Measurements from ENCODE around the gene TBCD. TPM values are rescaled to one million over a fixed set of nuclear protein-coding genes. Genes with fewer than 3 reads are reported as not detected.
"Not testable (repeated sequence)": the region's sequence is repeated elsewhere in the genome, so short reads cannot be mapped to it uniquely, and the experiment has no call there.

TBCD gene
- total RNA-seq, 5 donors from 2014 or later (not counting 1 experiment from before 2014, with no cell fraction given): 94.4 to 262 (median 223) TPM

DNA sequence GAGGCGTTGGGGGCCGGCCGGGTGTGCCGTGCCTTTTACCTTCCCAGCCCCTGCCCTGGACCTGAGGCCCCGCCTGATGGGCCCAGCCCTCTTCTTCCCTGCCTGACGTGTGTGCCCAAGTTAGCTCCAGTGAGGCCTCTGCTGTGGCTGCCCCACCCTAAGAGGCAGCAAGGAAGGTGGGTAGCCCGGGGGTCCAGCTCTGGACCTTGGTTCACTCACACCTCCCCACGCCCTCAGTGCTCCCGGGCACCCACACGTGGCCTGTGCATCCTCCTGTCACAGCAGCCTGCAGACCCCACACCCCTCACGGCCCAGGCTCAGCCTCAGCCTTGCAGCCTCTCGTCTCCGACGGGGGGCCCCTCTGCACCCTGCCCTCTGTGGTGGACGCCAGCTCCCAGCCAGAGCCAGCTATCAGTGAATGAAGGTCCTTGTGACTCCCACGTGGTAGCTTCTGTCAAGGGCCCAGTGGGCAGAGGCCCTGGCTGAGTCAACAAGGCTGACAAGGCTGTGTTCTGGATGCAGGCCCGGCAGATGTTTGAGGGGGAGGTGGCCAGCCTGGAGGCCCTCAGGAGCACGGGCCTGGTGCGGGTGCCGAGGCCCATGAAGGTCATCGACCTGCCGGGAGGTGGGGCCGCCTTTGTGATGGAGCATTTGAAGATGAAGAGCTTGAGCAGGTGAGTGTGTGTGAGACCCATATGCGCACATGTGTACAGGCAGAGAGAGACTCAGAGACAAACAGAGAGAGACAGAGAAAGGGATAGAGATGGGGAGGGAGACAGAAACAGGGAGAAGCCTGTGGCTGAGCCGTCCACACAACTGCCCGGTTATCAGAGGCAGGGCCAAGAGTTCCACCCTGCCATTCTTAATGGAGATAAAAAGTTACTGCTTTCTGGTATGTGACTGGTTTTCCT is 13.6 kb upstream of the TBCD start:
- no peak overlapping the region for H3K4me3 ChIP-seq (ENCODE audit: control insufficient read depth in 1 of 2, extremely low read depth in 1 of 2, low read length in 1 of 2)
- H3K4me1 ChIP-seq (ENCODE audit: control insufficient read depth in 1 of 2, extremely low read depth in 1 of 2, insufficient read depth in 2 of 2, low read length in 2 of 2): peaks cover 0 to 10% of the 10 kb centered on the region in 2 experiments
- H3K27me3 ChIP-seq (replicated peaks in 1 of 2; ENCODE audit: control insufficient read depth in 2 of 2, extremely low read depth in 1 of 2, insufficient read depth in 2 of 2, low read length in 1 of 2): peaks cover 0 to 25% of the 10 kb centered on the region in 2 experiments
- ATAC-seq (replicated peaks in 1 of 4): no peak
- Mint-ChIP-seq H3K9me3 (peaks cover 3 to 12% (median 8%) of the 10 kb centered on the region in 3 donors), H3K27ac (no peak overlapping the region), H3K4me3 (no peak overlapping the region), H3K27me3 (no peaks in the 10 kb centered on the region), H3K4me1 (peaks cover 5% of the 10 kb centered on the region in 3 donors), H3K36me3 (peaks cover 30% of the 10 kb centered on the region)
- no peaks in the 10 kb centered on the region for H3K36me3 ChIP-seq (ENCODE audit: control insufficient read depth in 2 of 2, extremely low read depth in 1 of 2, insufficient read depth in 1 of 2, low read length in 1 of 2)
- CTCF ChIA-PET: no interaction called here
- no peak for DNase-seq
- WGBS (ENCODE audit: insufficient coverage): 87% methylated on average over 24 of the region's 26 CpGs
- POLR2A ChIA-PET: no interaction called here
- no peak overlapping the region for H3K27ac ChIP-seq (ENCODE audit: low read length)
- H3K9me3 ChIP-seq: no peaks in the 10 kb centered on the region

DNA sequence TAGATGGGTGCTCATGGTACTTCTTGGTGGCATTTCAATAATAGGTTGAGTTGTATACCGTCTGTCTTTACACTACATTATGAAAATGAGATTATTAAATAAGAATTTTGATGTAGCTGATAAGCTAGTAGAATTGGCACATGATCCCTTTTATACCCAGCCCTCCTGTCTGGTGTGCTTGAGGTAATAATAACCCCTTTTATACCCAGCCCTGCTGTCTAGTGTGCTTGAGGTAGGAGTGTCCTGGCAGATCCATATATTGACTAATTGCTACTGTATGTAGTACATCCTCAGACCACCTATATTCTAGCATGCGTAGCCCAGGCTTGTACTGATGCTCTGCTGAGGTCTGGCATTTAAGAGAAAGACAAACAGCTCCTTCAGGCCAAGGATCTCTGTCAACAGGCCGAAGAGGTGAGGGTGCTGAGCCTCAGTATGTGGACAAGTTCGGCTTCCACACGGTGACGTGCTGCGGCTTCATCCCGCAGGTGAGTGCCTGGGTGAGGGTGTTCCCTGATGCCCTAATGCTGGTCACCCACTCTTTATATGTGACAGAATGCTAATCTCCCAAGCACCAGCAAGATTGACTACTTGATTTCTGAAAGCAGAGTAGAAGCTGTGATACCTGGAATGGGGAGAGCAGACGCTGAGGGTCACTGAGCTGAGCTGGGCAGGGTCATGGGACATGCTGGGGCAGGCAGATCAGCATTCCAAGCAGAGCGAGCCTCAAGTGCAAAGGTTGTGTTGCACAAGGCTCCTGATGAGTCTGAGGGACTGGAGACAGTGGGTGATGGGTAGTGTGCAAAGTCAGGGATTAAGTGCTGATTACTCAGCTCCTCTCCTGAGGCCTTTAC is 10.7 kb upstream of the TBCD start:
- peaks cover 27% of the 10 kb centered on the region for H3K36me3 Mint-ChIP-seq
- peaks cover 0 to 9% of the 10 kb centered on the region in 2 experiments for H3K27me3 ChIP-seq (replicated peaks in 1 of 2; ENCODE audit: control insufficient read depth in 2 of 2, extremely low read depth in 1 of 2, insufficient read depth in 2 of 2, low read length in 1 of 2)
- no peak overlapping the region for H3K4me3 Mint-ChIP-seq
- peaks cover under 1 to 3% (median 2%) of the 10 kb centered on the region in 3 donors for H3K4me1 Mint-ChIP-seq
- H3K27me3 Mint-ChIP-seq: no peaks in the 10 kb centered on the region
- H3K9me3 ChIP-seq: no peaks in the 10 kb centered on the region
- peaks cover 0 to under 1% of the 10 kb centered on the region in 2 experiments for H3K4me1 ChIP-seq (ENCODE audit: control insufficient read depth in 1 of 2, extremely low read depth in 1 of 2, insufficient read depth in 2 of 2, low read length in 2 of 2)
- H3K27ac Mint-ChIP-seq: no peak overlapping the region
- H3K36me3 ChIP-seq (ENCODE audit: control insufficient read depth in 2 of 2, extremely low read depth in 1 of 2, insufficient read depth in 1 of 2, low read length in 1 of 2): no peaks in the 10 kb centered on the region
- 100% methylated on average over 2 of the region's 10 CpGs for whole genome bisulfite sequencing (ENCODE audit: insufficient coverage)
- DNase-seq (no peak), ATAC-seq (replicated peaks in 1 of 4) (no peak)
- peaks cover 0 to 10% (median 8%) of the 10 kb centered on the region in 3 donors for H3K9me3 Mint-ChIP-seq
- POLR2A ChIA-PET: no interaction called here
- CTCF ChIA-PET: no interaction called here
- no peak overlapping the region for H3K27ac ChIP-seq (ENCODE audit: low read length)
- H3K4me3 ChIP-seq (ENCODE audit: control insufficient read depth in 1 of 2, extremely low read depth in 1 of 2, low read length in 1 of 2): no peak overlapping the region

DNA sequence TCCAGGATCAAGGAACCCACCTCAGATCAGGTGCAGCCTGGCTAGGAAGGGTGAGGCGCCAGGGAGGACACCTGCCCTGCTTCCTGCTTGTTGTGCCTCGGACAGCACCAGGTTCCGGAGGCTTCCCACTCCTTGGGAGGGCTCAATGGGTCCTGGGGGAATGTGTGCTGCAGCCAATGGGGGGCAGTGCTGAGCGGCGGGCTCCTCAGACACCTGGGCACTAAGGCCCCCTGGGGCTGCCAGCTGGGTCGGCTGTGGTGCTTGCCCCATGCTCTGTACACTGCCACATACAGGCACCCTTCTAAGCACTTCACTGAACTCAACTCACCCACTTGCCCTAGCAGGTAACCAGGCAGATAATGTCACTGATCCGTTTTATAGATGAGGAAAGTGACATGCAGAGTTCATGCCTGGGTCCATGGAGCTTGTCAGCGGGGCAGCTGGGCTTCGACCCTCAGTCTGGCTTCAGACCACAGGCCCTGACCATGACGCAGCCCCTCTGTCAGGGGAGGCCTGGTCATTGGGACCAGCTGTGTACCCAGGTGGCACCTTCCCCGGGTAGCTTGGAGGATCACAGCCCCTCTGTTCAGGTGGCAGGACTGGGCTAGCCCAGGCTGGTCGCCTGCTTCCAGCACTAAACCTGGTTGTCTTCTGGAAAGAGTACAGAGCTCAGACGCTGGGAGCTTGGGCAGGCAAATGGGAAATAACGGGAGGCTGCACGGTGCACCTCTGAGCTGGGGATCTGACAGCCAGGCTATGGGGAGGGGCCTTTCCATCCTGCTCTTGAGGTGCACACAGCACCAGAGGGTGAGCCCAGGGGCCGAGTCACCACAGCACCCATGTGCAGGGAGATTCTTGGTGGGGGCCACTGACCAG is 8.3 kb upstream of the TBCD start:
- Histone ChIP-seq H3K4me1 (ENCODE audit: control insufficient read depth in 1 of 2, extremely low read depth in 1 of 2, insufficient read depth in 2 of 2, low read length in 2 of 2) (no peaks in the 10 kb centered on the region), H3K4me3 (ENCODE audit: control insufficient read depth in 1 of 2, extremely low read depth in 1 of 2, low read length in 1 of 2) (no peak overlapping the region), H3K27me3 (replicated peaks in 1 of 2; ENCODE audit: control insufficient read depth in 2 of 2, extremely low read depth in 1 of 2, insufficient read depth in 2 of 2, low read length in 1 of 2) (no peaks in the 10 kb centered on the region), H3K27ac (ENCODE audit: low read length) (no peak overlapping the region), H3K36me3 (ENCODE audit: control insufficient read depth in 2 of 2, extremely low read depth in 1 of 2, insufficient read depth in 1 of 2, low read length in 1 of 2) (no peaks in the 10 kb centered on the region), H3K9me3 (no peaks in the 10 kb centered on the region)
- CTCF ChIA-PET: no interaction called here
- Mint-ChIP-seq H3K27me3 (no peaks in the 10 kb centered on the region), H3K36me3 (peaks cover 27% of the 10 kb centered on the region), H3K9me3 (peaks cover 0 to 13% (median 8%) of the 10 kb centered on the region in 3 donors), H3K4me1 (no peaks in the 10 kb centered on the region), H3K27ac (no peak overlapping the region), H3K4me3 (no peak overlapping the region)
- no peak for DNase-seq
- POLR2A ChIA-PET: no interaction called here
- no peak for ATAC-seq (replicated peaks in 1 of 4)
- WGBS (ENCODE audit: insufficient coverage): 95% methylated on average over 12 of the region's 16 CpGs

DNA sequence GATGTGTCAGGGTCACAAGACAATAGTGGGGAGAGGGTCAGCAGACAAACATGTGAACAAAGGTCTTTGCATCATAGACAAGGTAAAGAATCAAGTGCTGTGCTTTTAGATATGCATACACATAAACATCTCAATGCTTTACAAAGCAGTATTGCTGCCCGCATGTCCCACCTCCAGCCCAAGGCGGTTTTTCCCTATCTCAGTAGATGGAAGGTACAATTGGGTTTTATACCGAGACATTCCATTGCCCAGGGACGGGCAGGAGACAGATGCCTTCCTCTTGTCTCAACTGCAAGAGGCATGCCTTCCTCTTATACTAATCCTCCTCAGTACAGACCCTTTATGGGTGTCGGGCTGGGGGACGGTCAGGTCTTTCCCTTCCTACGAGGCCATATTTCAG is 7.1 kb upstream of the TBCD start:
- H3K27me3 Mint-ChIP-seq; H3K4me1 Mint-ChIP-seq; H3K4me3 Mint-ChIP-seq; H3K27ac Mint-ChIP-seq; H3K36me3 ChIP-seq (ENCODE audit: control insufficient read depth in 2 of 2, extremely low read depth in 1 of 2, insufficient read depth in 1 of 2, low read length in 1 of 2); H3K9me3 ChIP-seq; ATAC-seq (replicated peaks in 1 of 4); H3K27ac ChIP-seq (ENCODE audit: low read length); H3K4me3 ChIP-seq (ENCODE audit: control insufficient read depth in 1 of 2, extremely low read depth in 1 of 2, low read length in 1 of 2); DNase-seq; H3K27me3 ChIP-seq (replicated peaks in 1 of 2; ENCODE audit: control insufficient read depth in 2 of 2, extremely low read depth in 1 of 2, insufficient read depth in 2 of 2, low read length in 1 of 2); H3K4me1 ChIP-seq (ENCODE audit: control insufficient read depth in 1 of 2, extremely low read depth in 1 of 2, insufficient read depth in 2 of 2, low read length in 2 of 2); POLR2A ChIA-PET; CTCF ChIA-PET: not testable (repeated sequence)
- peaks cover 26% of the 10 kb centered on the region for H3K36me3 Mint-ChIP-seq
- no CpG with 5 or more reads among the region's 7 CpGs for WGBS (ENCODE audit: insufficient coverage)
- H3K9me3 Mint-ChIP-seq: peaks cover 0 to 13% (median 8%) of the 10 kb centered on the region in 3 donors

DNA sequence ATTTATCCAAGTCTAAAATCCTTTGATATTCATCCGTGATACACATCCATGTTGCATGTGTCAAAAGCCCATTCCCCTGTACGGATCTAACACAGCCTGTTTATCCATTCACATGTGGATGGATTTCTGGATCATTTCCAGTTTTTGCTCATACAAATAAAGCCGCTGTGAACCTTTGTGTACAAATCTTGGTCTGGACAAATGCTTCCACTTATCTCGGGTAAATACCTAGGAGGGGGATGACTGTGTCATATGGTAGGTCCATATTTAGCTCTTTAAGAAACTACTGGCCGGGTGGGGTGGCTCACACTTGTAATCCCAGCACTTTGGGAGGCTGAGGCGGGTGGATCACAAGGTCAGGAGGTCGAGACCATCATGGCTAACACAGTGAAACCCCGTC is 6.3 kb upstream of the TBCD start:
- no peak for DNase-seq
- no peak overlapping the region for H3K4me3 Mint-ChIP-seq
- no peak overlapping the region for H3K27ac ChIP-seq (ENCODE audit: low read length)
- ATAC-seq (replicated peaks in 1 of 4): no peak
- H3K4me3 ChIP-seq (ENCODE audit: control insufficient read depth in 1 of 2, extremely low read depth in 1 of 2, low read length in 1 of 2): no peak overlapping the region
- CTCF ChIA-PET: no interaction called here
- H3K36me3 ChIP-seq (ENCODE audit: control insufficient read depth in 2 of 2, extremely low read depth in 1 of 2, insufficient read depth in 1 of 2, low read length in 1 of 2): no peaks in the 10 kb centered on the region
- H3K27ac Mint-ChIP-seq: no peak overlapping the region
- no peaks in the 10 kb centered on the region for H3K9me3 ChIP-seq
- peaks cover 18% of the 10 kb centered on the region for H3K36me3 Mint-ChIP-seq
- POLR2A ChIA-PET: no interaction called here
- peaks cover 0 to 13% (median 7%) of the 10 kb centered on the region in 3 donors for H3K9me3 Mint-ChIP-seq
- peaks cover 0 to 1% (median 0%) of the 10 kb centered on the region in 3 donors for H3K4me1 Mint-ChIP-seq
- WGBS (ENCODE audit: insufficient coverage): 96% methylated on average over 4 of the region's 8 CpGs
- peaks cover 0 to 3% of the 10 kb centered on the region in 2 experiments for H3K4me1 ChIP-seq (ENCODE audit: control insufficient read depth in 1 of 2, extremely low read depth in 1 of 2, insufficient read depth in 2 of 2, low read length in 2 of 2)
- H3K27me3 Mint-ChIP-seq: no peaks in the 10 kb centered on the region
- H3K27me3 ChIP-seq (replicated peaks in 1 of 2; ENCODE audit: control insufficient read depth in 2 of 2, extremely low read depth in 1 of 2, insufficient read depth in 2 of 2, low read length in 1 of 2): no peaks in the 10 kb centered on the region

DNA sequence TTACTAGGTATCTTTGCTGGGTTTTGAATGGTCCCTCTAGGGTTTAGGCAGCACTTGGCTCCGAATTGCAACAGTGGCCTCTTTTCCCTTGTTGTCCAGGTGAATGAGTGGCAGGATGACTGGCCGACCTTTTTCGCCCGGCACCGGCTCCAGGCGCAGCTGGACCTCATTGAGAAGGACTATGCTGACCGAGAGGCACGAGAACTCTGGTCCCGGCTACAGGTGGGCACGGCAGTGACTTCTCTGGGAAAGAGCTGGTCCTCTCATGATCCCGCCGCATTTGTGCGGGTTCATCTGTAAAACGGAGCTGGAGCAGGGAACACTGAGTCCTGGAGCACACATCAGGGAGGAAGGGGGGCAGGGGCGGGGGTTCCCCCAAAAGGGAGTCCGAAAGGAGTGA is 3.1 kb upstream of the TBCD start:
- no peaks in the 10 kb centered on the region for H3K36me3 ChIP-seq (ENCODE audit: control insufficient read depth in 2 of 2, extremely low read depth in 1 of 2, insufficient read depth in 1 of 2, low read length in 1 of 2)
- WGBS (ENCODE audit: insufficient coverage): 96% methylated on average over 14 of the region's 16 CpGs
- peaks cover 0 to 20% of the 10 kb centered on the region in 2 experiments for H3K4me1 ChIP-seq (ENCODE audit: control insufficient read depth in 1 of 2, extremely low read depth in 1 of 2, insufficient read depth in 2 of 2, low read length in 2 of 2)
- H3K27ac ChIP-seq (ENCODE audit: low read length): no peak overlapping the region
- H3K4me1 Mint-ChIP-seq: peaks cover 0 to 13% (median 12%) of the 10 kb centered on the region in 3 donors
- ChIA-PET CTCF (no interaction called here), POLR2A (no interaction called here)
- H3K27me3 ChIP-seq (replicated peaks in 1 of 2; ENCODE audit: control insufficient read depth in 2 of 2, extremely low read depth in 1 of 2, insufficient read depth in 2 of 2, low read length in 1 of 2): no peaks in the 10 kb centered on the region
- ATAC-seq (replicated peaks in 1 of 4) (no peak), DNase-seq (no peak)
- peaks cover 0 to 5% (median 0%) of the 10 kb centered on the region in 3 donors for H3K9me3 Mint-ChIP-seq
- no peak overlapping the region for H3K4me3 ChIP-seq (ENCODE audit: control insufficient read depth in 1 of 2, extremely low read depth in 1 of 2, low read length in 1 of 2)
- H3K27me3 Mint-ChIP-seq: no peaks in the 10 kb centered on the region
- no peaks in the 10 kb centered on the region for H3K36me3 Mint-ChIP-seq
- no peak overlapping the region for H3K4me3 Mint-ChIP-seq
- H3K27ac Mint-ChIP-seq: no peak overlapping the region
- no peaks in the 10 kb centered on the region for H3K9me3 ChIP-seq
